Effector CD4-positive, alpha-beta T cell (primary cell): ENCODE measurements around the gene C4B.
"Not testable (repeated sequence)": the region's sequence is repeated elsewhere in the genome, so short reads cannot be mapped to it uniquely, and the experiment has no call there.

Experiments used
- DNase-seq: peaks from one replicate; pipeline ENCODE4 v3.0.0-alpha.2; 2020

C4B gene

GRCh38 chr6:31981744-31982143, 32.9 kb upstream of the C4B start, which contains the start of gene C4A:
TSS of gene C4A (plus strand) at chr6:31982057. CDS start at chr6:31982108, 51 bp downstream.
- not testable (repeated sequence) for DNase-seq

DNA sequence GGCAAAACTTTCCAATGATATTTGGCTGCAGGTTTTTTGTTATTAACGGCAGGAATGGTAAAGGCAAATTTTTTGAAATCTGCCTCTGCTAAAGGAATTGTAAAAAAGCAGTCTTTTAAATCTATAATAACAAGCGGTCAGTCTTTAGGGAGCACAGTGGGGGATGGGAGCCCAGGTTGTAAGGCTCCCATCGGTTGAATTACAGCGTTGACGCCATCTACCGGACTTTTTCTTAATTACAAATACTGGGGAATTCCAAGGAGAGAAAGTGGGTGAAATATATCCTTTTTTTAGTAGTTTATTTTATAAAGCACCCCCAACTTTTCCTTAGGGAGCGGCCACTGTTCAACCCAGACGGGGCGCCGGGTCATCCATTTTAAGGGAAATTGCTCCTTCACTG, 25.2 kb upstream of the C4B start:
- not testable (repeated sequence) for DNase-seq

GRCh38 chr6:31994421-31994820, 20.2 kb upstream of the C4B start:
- DNase-seq = not testable (repeated sequence)

DNA sequence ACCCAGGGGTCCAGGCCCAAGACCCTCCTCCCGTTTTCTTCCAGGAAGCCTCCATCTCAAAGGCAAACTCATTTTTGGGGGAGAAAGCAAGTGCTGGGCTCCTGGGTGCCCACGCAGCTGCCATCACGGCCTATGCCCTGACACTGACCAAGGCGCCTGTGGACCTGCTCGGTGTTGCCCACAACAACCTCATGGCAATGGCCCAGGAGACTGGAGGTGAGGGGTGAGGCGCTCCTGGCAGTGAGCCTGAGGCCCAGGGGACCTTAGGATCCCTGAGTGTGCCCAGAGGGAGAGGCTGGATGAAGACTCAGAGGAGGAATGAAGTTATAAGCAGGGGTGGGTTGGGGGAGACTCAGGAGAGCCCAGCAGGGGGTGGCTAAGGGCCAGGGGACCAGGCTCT, 18.2 kb upstream of the C4B start:
- DNase-seq = not testable (repeated sequence)

GRCh38 chr6:32002546-32003268, 11.9 kb upstream of the C4B start:
- not testable (repeated sequence) for DNase-seq

GRCh38 chr6:32003301-32003700, 11.3 kb upstream of the C4B start:
- not testable (repeated sequence) for DNase-seq

DNA sequence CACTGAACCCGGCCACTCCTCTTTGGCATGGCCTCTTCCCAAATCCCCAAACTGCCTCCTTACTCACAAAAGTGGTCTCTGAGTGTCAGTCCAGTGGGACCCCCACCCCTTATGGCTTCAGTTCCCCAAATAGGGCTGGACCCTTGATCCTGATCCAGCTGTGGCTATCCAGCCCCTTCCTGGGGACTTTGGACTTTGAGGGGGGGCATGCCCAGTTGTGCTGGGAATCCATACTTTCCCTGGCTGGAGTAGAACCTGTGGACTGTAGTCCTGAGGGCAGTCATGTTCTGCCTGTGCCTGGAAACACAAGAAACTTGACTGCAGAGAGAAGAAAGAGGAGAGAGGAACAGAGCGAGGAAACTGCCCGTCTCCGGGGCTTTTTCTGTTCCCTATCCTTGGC, 10.2 kb upstream of the C4B start:
- not testable (repeated sequence) for DNase-seq

DNA sequence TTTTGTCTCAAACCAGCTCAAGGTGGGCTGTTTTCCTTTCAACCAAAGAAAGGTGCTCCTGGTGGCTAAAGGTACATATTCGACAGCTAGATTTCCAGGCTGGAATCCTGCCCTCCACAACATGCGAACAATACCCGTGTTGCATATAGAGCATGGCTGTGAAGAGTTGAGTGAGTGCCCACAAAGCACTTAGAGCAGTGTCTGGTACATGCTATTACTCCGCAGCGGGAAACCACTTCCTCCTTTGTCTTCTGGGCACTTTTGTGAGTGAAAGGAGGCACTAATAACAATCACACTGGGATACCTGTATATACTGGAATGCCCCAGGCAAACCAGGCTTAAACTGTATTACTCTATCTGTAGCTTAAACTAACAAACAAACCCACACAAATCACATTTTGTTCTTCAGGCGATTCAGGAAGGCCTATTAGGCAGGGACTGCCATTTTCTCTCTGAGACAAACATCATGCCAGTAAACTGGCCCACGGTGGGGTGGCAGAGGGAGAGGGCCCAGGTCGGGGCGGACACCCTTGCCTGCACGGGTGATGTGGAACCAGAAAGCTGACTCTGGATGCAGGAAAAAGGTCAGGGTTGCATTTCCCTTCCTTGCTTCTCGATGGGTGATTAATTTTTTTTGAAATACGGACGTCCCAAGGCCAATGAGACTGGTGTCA, 9.6 kb upstream of the C4B start:
- not testable (repeated sequence) for DNase-seq

- not testable (repeated sequence) for DNase-seq
Measured at GRCh38 chr6:32005538-32005880, 9.1 kb upstream of the C4B start.

DNA sequence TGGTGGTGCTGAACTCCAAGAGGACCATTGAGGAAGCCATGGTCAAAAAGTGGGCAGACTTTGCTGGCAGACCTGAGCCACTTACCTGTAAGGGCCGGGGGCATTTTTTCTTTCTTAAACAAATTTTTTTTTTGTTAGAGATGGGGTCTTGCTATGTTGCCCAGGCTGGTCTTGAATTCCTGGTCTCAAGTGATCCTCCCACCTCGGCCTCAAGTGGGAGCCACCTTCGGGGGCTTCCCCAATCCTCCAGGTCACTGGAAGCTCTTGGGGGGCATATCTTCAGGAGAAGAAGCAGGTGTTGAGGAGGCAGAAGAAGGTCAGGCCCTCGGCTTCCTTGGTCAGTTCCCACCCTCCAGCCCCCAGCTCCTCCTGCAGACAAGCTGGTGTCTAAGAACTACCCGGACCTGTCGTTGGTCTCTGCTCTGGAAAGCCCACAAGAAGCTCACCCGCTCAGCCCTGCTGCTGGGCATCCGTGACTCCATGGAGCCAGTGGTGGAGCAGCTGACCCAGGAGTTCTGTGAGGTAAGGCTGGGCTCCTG, 8.5 kb upstream of the C4B start:
- not testable (repeated sequence) for DNase-seq

DNA sequence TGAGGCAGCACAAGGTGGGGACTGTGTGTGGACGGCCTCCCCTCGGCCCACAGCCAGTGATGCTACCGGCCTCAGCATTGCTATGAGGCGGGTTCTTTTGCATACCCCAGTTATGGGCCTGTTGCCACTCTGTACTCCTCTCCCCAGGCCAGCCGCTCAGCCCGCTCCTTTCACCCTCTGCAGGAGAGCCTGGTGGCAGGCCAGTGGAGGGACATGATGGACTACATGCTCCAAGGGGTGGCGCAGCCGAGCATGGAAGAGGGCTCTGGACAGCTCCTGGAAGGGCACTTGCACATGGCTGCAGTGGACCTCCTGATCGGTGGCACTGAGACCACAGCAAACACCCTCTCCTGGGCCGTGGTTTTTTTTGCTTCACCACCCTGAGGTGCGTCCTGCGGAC, 7.5 kb upstream of the C4B start:
- not testable (repeated sequence) for DNase-seq

DNA sequence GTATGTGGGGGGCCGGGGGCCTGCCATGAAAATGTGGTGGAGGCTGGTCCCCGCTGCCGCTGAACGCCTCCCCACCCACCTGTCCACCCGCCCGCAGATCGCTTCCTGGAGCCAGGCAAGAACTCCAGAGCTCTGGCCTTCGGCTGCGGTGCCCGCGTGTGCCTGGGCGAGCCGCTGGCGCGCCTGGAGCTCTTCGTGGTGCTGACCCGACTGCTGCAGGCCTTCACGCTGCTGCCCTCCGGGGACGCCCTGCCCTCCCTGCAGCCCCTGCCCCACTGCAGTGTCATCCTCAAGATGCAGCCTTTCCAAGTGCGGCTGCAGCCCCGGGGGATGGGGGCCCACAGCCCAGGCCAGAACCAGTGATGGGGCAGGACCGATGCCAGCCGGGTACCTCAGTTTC, 6.6 kb upstream of the C4B start:
- DNase-seq = not testable (repeated sequence)

DNA sequence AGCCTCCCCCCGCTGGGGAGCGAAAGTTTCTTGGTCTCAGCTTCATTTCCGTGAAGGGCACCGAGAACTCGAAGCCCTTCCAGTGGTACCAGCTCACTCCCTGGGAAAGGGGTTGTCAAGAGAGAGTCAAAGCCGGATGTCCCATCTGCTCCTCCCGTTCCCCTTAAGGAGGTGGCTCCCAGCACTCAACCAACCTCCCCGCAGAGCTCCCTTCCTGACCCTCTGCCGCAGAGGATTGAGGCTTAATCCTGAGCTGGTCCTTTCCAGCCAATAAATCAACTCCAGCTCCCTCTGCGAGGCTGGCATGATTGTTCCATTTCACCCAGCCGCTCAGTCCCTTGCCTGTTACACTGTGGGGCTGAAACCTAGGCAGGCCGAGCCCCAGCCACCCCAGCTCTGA, 6.0 kb upstream of the C4B start:
- not testable (repeated sequence) for DNase-seq

- not testable (repeated sequence) for DNase-seq
Measured at GRCh38 chr6:32009537-32009936, 5.1 kb upstream of the C4B start.

- not testable (repeated sequence) for DNase-seq
Measured at GRCh38 chr6:32010856-32011530, 3.6 kb upstream of the C4B start.

DNA sequence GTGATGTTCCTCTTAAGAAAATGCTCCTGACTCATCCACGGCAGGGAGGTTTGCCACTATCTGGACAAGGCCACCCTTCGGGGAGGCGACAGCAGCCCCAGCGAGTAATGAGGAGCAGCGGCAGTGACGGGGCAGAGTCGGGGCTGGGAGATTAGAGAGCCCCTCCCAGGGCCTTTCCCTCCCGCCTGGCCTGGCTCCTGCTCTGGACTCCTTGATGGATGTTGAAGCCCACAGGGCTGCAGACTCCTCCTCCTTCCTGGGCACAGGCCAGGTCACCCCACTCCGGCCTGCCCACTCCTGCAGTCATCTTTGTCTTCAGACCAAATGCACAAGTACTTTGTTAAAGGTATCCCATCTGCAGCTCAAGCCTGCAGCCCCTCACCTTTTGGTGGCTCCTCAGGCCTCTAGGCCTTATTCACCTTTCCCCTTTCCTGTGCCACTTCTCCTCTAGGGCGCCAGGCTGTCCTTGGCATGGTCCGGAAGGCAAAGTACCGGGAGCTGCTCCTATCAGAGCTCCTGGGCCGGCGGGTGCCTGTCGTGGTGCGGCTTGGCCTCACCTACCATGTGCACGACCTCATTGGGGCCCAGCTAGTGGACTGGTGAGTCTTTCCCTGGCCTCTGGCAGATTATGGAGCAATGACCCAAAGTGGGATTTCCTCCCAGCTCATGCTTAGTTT, 1.5 kb upstream of the C4B start:
- not testable (repeated sequence) for DNase-seq

DNA sequence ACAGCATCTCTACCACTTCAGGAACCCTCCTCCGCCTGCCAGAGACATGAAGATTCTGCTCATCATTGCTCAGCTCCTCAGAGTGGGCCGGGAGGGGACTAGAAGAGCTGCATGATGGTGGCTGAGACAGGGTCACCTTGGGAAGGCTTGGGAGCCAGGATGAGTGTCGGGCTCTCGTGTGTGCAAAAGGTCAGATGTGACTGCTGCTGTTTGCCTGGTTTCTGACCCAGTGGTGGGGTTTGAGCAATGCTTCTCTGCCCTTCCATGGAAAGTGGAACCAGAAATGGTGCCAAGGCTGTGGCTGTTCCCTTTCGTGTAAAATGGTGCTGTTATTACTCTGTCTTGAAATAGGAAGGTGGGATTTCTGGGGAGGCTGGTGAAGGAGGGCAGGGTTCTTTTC, 857 bp upstream of the C4B start:
- not testable (repeated sequence) for DNase-seq

DNA sequence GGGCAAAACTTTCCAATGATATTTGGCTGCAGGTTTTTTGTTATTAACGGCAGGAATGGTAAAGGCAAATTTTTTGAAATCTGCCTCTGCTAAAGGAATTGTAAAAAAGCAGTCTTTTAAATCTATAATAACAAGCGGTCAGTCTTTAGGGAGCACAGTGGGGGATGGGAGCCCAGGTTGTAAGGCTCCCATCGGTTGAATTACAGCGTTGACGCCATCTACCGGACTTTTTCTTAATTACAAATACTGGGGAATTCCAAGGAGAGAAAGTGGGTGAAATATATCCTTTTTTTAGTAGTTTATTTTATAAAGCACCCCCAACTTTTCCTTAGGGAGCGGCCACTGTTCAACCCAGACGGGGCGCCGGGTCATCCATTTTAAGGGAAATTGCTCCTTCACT, 7.5 kb downstream of the C4B start:
- not testable (repeated sequence) for DNase-seq

DNA sequence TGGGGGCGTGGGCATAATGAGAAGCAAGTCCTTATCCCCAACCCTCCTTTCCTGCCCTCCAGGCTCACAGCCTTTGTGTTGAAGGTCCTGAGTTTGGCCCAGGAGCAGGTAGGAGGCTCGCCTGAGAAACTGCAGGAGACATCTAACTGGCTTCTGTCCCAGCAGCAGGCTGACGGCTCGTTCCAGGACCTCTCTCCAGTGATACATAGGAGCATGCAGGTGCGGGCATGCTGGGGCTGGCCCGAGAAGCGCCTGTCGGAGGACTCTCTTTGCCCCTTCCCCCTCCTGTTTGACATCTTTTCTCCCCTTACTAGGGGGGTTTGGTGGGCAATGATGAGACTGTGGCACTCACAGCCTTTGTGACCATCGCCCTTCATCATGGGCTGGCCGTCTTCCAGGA, 14.0 kb downstream of the C4B start:
- not testable (repeated sequence) for DNase-seq

DNA sequence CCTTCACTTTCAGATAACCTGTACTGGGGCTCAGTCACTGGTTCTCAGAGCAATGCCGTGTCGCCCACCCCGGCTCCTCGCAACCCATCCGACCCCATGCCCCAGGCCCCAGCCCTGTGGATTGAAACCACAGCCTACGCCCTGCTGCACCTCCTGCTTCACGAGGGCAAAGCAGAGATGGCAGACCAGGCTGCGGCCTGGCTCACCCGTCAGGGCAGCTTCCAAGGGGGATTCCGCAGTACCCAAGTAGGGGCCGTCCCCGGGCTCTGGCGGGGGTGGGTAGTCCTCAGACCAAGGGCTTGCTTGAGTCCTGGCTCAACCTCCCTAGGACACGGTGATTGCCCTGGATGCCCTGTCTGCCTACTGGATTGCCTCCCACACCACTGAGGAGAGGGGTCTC, 15.0 kb downstream of the C4B start:
- DNase-seq = not testable (repeated sequence)

DNA sequence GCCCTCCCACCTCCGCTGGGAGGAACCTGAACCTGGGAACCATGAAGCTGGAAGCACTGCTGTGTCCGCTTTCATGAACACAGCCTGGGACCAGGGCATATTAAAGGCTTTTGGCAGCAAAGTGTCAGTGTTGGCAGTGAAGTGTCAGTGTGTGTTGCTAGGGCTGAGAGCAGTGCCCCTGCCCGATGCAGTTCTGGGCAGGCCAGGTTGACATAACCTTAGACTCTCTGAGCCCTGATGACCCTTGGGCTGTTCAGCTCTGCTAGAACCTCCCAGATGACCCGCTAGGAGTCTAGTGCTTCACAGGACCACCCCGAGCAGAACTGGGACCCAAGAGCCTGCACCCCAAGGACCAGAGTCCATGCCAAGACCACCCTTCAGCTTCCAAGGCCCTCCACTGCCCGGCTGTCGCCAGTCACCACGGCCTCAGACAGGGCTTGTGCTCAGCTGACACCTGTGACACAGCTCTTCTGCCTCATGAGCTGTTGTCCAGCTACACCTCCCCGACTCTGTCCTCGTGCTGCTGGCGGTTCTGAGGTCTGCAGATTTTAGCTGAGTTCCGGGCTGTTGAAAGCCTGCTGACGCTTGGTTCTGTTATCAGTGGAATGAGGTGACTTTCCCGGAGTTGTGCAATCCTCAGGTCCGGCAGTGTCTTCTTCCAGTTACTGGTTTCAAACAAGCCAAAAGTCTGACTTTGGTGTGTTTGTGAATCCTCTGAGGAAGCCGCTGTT, 20.9 kb downstream of the C4B start:
- not testable (repeated sequence) for DNase-seq

DNA sequence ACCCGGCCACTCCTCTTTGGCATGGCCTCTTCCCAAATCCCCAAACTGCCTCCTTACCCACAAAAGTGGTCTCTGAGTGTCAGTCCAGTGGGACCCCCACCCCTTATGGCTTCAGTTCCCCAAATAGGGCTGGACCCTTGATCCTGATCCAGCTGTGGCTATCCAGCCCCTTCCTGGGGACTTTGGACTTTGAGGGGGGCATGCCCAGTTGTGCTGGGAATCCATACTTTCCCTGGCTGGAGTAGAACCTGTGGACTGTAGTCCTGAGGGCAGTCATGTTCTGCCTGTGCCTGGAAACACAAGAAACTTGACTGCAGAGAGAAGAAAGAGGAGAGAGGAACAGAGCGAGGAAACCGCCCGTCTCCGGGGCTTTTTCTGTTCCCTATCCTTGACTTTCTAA, 22.5 kb downstream of the C4B start:
- not testable (repeated sequence) for DNase-seq
